Breast epithelium (tissue), 4 donors: ENCODE measurements around the gene ARFGAP3. TPM values are rescaled to one million over a fixed set of nuclear protein-coding genes. Genes with fewer than 3 reads are reported as not detected.

Experiments used
- DNase-seq, 2 donors: peaks; one replicate each; pipeline ENCODE4 v3.0.0-alpha.2; 2019; ENCODE audit warnings: low spot score in 2 of 2
- H3K27ac ChIP-seq, 2 donors: fragments of 200-600 bp; sonication (generic) in 1 of 2; one replicate each; pipeline ENCODE4 v1.5.1; 2016 to 2019; ENCODE audit warnings: mild to moderate bottlenecking in 1 of 2
- H3K27me3 ChIP-seq, 2 donors: fragments of 200-600 bp; sonication (generic) in 1 of 2; one replicate each; pipeline versions ENCODE4 v1.5.1 to v1.6.0; 2017 to 2019; ENCODE audit warnings: control low read depth in 1 of 2, mild to moderate bottlenecking in 1 of 2
- H3K36me3 ChIP-seq: fragments of 200-600 bp; one replicate; pipeline ENCODE4 v1.5.1; 2019
- H3K4me1 ChIP-seq, 2 donors: fragments of 200-600 bp; sonication (generic); one replicate each; pipeline ENCODE4 v1.5.1; 2016 to 2019; ENCODE audit warnings: control low read depth in 1 of 2
- H3K4me3 ChIP-seq, 3 donors: fragments of 200-600 bp; sonication (generic); 1 replicate in 2 of 3; 2 replicates in 1 of 3; pipeline ENCODE4 v1.5.1; 2016 to 2019; ENCODE audit warnings: mild to moderate bottlenecking in 3 of 3, moderate library complexity in 2 of 3
- H3K9me3 ChIP-seq, 2 donors: fragments of 200-600 bp; sonication (generic) in 1 of 2; one replicate each; pipeline ENCODE4 v1.5.1; 2016 to 2019; ENCODE audit warnings: control low read depth in 1 of 2
- POLR2A ChIP-seq: fragments of 450-650 bp; IDR thresholded peaks from one replicate; pipeline ENCODE4 v1.6.1; 2016; ENCODE audit warnings: antibody characterized with exemption, mild to moderate bottlenecking, moderate library complexity
- POLR2AphosphoS5 ChIP-seq, 3 donors: sonication (generic); formaldehyde crosslinking; IDR thresholded peaks; one replicate each; pipeline ENCODE4 v1.6.1; 2017; ENCODE audit warnings: antibody characterized with exemption in 3 of 3
- intact Hi-C: fragments of 100-400 bp; cut with DNase I; formaldehyde crosslinking; loops from one replicate; pipeline ENCODE4 v1.15.1; 2023; ENCODE audit warnings: low total_unique reads
- total RNA-seq, 3 donors: library from RNA; depleted of rRNA; stranded (reverse); fragments of >200 nt; gene quantifications; one replicate each; pipeline ENCODE4 v1.1.0, GENCODE V29; 2016
- TF ChIP-seq, protein P1 (sequence below), 3 donors: fragments of 450-650 bp; IDR thresholded peaks; one replicate each; pipeline ENCODE4 v1.5.1; 2016 to 2017; ENCODE audit warnings: antibody characterized with exemption in 3 of 3, mild to moderate bottlenecking in 3 of 3, moderate library complexity in 3 of 3

Gene ARFGAP3
- total RNA-seq, 3 donors from 2014 or later = 51.2 to 90.7 (median 70.8) TPM

DNA sequence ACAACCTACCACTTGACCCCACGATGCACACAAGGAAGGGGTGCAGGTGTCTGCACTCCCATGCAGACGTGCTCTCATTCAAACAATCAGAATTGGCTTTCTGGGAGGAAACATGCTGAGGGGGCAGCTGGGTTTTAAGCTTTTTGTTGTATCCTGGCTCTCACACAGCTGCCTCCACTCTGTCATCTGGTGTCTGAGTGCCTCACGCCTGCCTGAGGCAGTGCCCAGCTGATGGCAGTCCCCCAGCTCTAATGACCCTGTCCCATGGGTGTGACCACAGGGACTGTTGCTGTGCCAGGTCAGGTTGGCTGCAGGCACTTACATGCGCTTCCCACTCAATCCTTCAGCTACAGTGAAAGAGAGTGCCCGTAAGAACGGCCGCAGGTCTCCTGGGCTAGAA, 53.7 kb downstream of the ARFGAP3 start:
- Histone ChIP-seq H3K9me3 (no peaks in the 10 kb centered on the region), H3K27me3 (no peaks in the 10 kb centered on the region), H3K27ac (peak overlapping the region; percentile 77 to 95), H3K4me3 (no peak overlapping the region), H3K4me1 (peaks cover 8 to 14% of the 10 kb centered on the region in 2 donors), H3K36me3 (no peaks in the 10 kb centered on the region)
- intact Hi-C loops = no loop called here
- TF ChIP-seq POLR2A (no peak), POLR2AphosphoS5 (IDR thresholded peaks at IDR 0.05) (peak in 1 of 3 donors; percentile 23)
- TF ChIP-seq, protein P1, sequence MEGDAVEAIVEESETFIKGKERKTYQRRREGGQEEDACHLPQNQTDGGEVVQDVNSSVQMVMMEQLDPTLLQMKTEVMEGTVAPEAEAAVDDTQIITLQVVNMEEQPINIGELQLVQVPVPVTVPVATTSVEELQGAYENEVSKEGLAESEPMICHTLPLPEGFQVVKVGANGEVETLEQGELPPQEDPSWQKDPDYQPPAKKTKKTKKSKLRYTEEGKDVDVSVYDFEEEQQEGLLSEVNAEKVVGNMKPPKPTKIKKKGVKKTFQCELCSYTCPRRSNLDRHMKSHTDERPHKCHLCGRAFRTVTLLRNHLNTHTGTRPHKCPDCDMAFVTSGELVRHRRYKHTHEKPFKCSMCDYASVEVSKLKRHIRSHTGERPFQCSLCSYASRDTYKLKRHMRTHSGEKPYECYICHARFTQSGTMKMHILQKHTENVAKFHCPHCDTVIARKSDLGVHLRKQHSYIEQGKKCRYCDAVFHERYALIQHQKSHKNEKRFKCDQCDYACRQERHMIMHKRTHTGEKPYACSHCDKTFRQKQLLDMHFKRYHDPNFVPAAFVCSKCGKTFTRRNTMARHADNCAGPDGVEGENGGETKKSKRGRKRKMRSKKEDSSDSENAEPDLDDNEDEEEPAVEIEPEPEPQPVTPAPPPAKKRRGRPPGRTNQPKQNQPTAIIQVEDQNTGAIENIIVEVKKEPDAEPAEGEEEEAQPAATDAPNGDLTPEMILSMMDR (IDR thresholded peaks at IDR 0.05) = no peak
- peak; percentile 48 to 69 for DNase-seq

DNA sequence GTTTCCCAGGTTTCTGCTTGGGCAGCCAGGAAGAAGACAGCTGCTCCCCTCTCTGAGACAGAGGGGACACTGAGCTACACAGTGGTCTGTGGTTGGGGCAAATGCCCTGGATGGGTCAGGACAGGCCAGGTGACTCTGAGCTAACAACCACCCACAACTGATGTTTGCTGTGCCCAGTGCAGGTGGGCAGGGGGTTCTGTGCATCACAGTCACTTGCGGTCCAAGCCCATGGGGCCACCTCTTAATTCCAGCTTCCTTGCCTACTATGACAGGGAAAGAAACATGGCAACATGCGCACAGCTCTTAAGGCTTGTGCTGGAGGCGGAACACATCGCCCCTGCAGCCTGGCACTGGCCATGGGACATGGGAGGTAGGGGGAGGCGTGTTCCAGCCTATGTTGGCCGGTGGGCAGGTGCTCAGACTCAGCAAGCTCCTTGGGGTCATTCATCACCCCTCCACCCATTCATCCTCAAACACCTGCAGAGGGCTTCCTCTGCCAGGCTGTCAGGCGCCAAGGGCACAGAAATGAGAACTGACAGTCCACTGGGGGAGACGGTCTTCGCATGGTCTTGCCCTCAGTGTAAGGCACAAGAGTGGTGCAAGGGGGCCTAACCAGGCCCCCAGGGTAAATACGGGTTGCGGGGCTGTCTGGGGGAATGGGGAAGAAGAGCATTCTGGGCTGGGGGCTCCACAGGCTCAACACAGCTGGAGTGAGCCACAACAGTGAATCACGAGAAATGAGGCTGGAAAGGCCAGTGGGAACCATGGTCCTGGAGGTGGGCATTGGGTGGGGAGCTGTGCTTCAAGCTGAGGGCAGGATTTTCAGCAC, 55.6 kb downstream of the ARFGAP3 start:
- H3K9me3 ChIP-seq = no peaks in the 10 kb centered on the region
- no peaks in the 10 kb centered on the region for H3K36me3 ChIP-seq
- H3K4me3 ChIP-seq = no peak overlapping the region
- TF ChIP-seq, protein P1 (IDR thresholded peaks at IDR 0.05) = no peak
- no peak for TF ChIP-seq POLR2AphosphoS5 (IDR thresholded peaks at IDR 0.05)
- TF ChIP-seq POLR2A = no peak
- peak overlapping the region; percentile 33 to 62 for H3K27ac ChIP-seq
- no peaks in the 10 kb centered on the region for H3K27me3 ChIP-seq
- H3K4me1 ChIP-seq = peaks cover 4 to 12% of the 10 kb centered on the region in 2 donors
- intact Hi-C loops = no loop called here
- peak in 1 of 2 donors; percentile 41 for DNase-seq

DNA sequence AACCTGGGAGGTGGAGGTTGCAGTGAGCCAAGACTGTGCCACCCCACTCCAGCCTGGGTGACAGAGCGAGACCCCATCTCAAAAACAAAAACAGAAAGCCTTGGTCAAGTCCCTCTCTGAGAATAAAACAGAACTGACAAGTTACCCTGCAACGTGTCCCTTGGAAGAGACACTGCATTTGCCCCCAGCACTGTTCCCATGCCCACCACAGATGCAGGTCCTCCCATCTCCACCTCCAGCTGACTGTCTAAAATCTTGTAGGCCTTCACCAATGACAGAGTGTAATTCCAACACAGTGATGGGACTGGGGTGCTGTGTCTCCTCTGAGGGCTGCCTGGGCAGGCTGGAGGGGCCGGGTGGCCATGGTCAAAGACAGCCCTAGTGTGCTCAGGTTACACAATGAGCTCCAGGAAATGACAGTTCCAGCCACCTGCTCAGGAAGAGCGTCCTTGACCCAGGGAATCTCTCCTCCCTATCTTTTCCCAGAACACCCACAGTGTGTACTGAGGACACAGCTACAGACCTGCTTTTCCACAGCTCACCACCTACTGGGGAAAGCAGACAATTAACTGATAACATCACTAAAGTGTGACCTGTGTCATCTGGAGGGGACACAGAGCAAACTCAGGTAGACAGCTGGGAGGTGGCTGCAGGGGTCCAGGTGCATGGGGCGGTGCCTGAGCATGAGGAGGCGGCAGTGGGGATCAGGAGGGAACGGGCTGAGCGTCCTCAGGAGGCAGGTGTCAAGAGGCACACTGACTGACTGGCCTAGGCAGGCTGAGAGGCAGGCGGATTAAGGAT, 56.4 kb downstream of the ARFGAP3 start:
- peak overlapping the region; percentile 33 to 62 for H3K27ac ChIP-seq
- peak in 1 of 2 donors; percentile 51 for DNase-seq
- peaks cover 0 to 4% of the 10 kb centered on the region in 2 donors for H3K4me1 ChIP-seq
- intact Hi-C loops = no loop called here
- H3K27me3 ChIP-seq = no peaks in the 10 kb centered on the region
- H3K36me3 ChIP-seq = no peaks in the 10 kb centered on the region
- H3K9me3 ChIP-seq = no peaks in the 10 kb centered on the region
- TF ChIP-seq, protein P1 (IDR thresholded peaks at IDR 0.05) = no peak
- TF ChIP-seq POLR2AphosphoS5 (IDR thresholded peaks at IDR 0.05) = no peak
- no peak for TF ChIP-seq POLR2A
- H3K4me3 ChIP-seq = no peak overlapping the region

DNA sequence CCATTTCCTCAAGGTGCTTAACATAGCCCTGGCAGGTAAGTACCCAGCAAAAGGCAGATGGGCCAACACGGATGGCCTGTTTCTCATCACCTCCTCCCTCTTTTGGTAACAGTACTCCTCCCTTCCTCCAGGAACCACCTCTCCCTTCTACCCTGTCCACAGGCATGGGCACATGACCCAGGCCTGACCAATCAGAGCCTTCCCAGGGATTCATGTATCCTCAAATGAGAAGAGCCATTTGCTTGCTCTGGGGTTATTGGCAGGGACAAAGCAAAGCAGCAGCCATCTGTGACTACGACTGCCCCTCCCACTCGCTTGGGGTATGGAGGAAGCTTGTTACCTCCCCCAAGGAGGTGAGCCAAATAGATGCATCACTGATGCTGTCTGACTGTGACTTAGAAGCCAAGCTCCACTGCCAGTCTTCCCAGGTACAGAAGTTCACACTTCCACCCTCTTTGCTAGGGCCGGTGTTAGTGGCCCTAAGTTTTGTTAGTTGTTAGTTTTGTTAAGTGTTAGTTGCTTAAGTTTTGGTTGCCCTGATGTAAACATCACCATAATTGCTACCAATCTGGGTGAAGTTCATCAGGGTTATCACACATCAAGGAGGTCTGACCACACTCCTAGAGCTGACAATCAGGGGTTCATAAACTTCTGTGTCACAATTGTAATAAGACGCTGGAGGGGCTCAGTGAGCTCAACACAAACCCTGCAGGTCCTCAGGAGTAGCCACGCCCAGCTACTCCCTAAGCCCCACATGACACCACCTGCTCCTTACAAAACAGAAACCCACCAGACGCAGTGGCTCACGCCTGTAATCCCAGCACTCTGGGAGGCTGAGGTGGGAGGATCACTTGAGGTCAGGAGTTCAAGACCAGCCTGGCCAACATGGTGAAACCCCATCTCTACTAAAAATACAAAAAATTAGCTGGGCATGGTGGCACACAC, 57.3 kb downstream of the ARFGAP3 start:
- Histone ChIP-seq H3K36me3 (no peaks in the 10 kb centered on the region), H3K27me3 (no peaks in the 10 kb centered on the region), H3K4me1 (peaks cover 0 to 4% of the 10 kb centered on the region in 2 donors), H3K9me3 (no peaks in the 10 kb centered on the region), H3K4me3 (no peak overlapping the region), H3K27ac (no peak overlapping the region)
- intact Hi-C loops = no loop called here
- TF ChIP-seq POLR2A (no peak), POLR2AphosphoS5 (IDR thresholded peaks at IDR 0.05) (no peak)
- TF ChIP-seq, protein P1 (IDR thresholded peaks at IDR 0.05) = no peak
- peak in 1 of 2 donors; percentile 19 for DNase-seq
